Measurements from ENCODE around the gene GCK.

GCK gene

GRCh38 chr7:44145479-44145968 is 43.7 kb downstream of the GCK start:
- H3K27ac ChIP-seq = no peak overlapping the region
- TF ChIP-seq, protein P1, sequence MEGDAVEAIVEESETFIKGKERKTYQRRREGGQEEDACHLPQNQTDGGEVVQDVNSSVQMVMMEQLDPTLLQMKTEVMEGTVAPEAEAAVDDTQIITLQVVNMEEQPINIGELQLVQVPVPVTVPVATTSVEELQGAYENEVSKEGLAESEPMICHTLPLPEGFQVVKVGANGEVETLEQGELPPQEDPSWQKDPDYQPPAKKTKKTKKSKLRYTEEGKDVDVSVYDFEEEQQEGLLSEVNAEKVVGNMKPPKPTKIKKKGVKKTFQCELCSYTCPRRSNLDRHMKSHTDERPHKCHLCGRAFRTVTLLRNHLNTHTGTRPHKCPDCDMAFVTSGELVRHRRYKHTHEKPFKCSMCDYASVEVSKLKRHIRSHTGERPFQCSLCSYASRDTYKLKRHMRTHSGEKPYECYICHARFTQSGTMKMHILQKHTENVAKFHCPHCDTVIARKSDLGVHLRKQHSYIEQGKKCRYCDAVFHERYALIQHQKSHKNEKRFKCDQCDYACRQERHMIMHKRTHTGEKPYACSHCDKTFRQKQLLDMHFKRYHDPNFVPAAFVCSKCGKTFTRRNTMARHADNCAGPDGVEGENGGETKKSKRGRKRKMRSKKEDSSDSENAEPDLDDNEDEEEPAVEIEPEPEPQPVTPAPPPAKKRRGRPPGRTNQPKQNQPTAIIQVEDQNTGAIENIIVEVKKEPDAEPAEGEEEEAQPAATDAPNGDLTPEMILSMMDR (conservative IDR thresholded peaks at IDR 0.05) = no peak

- TF ChIP-seq, protein P1 (conservative IDR thresholded peaks at IDR 0.05) = no peak
- H3K27ac ChIP-seq = no peak overlapping the region
Observed at GRCh38 chr7:44144968-44145478, 44.2 kb downstream of the GCK start.

DNA sequence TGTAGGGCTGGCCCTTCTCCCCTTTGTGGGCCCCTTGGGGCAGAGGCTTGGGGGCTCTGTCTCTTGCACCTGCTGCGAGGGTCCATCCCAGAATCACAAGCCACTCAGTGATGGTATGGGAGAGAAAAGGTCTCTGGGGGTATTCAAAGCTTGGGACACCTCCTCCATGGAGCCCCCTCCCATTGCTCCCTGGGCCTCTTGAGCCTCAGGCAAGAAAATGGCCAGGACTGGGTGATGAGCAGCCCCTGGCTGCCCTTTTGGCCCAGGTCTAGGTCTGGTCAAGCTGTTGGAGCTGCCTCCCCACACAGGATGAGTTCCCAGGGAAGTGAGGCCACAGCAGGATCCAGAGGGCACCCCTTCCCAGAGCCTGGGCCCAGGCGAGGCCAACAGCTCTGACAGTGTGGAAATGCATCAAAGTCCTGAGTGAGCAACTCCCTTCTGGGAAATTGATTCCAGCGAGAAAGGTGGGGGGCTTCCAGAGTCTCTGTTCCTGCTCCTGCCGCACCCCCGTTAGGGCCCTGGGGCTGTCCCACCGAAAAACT is 44.7 kb downstream of the GCK start:
- TF ChIP-seq, protein P1 (conservative IDR thresholded peaks at IDR 0.05) = no peak

GRCh38 chr7:44143646-44144250 is 45.5 kb downstream of the GCK start:
- TF ChIP-seq, protein P1 (conservative IDR thresholded peaks at IDR 0.05) = no peak

More for the DNA sequence above, 44.7 kb downstream of the GCK start:
- H3K27ac ChIP-seq = no peak overlapping the region

GRCh38 chr7:44142028-44142427 is 47.2 kb downstream of the GCK start:
- no peak overlapping the region for H3K27ac ChIP-seq
- TF ChIP-seq, protein P1 (conservative IDR thresholded peaks at IDR 0.05) = no peak

More at GRCh38 chr7:44143646-44144250, 45.5 kb downstream of the GCK start:
- no peak overlapping the region for H3K27ac ChIP-seq

- TF ChIP-seq, protein P1 (conservative IDR thresholded peaks at IDR 0.05) = no peak
- H3K27ac ChIP-seq = no peak within 1 kb of the TSS
Observed at GRCh38 chr7:44141221-44141850, 47.9 kb downstream of the GCK start, which contains the start of gene MYL7. MYL7 (minus strand) TSS chr7:44141332; CDS start chr7:44141305, 27 bp downstream.

DNA sequence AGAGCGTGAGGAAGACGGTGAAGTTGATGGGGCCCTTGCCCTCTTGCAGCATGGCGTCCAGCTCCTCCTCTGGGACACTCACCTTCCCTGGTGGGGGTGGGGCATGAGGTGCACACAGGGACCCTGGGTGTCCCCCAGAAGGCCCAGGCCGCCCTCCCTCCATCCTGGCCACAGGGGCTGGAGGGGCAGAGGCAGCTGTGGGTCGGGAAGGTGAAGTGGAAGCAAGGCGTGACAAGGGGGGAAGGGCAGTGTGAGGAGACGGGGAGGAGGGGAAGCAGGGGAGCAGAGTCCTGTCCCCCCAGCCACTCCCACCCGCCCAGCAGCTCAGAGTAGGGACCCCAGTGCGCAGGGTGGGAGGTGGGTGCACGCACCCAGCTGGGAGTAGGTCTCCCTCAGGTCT is 48.9 kb downstream of the GCK start:
- no peak overlapping the region for H3K27ac ChIP-seq
- TF ChIP-seq, protein P1 (conservative IDR thresholded peaks at IDR 0.05) = no peak

All from VCaP (cell line).